HepG2 (cell line): ENCODE results near the gene EIF6. TPM values are rescaled to one million over a fixed set of nuclear protein-coding genes. Genes with fewer than 3 reads are reported as not detected.
A peak's percentile ranks its signal among the peaks of the same experiment; 100 is the strongest.

Source experiments
- AHDC1 ChIP-seq: sonication (generic); formaldehyde crosslinking; IDR thresholded peaks from 2 replicates; pipeline ENCODE4 v1.5.1; 2020; ENCODE audit warnings: mild to moderate bottlenecking, missing genetic modification reagents, borderline replicate concordance
- ATF1 ChIP-seq: IDR thresholded peaks from 2 replicates; pipeline ENCODE4 v1.6.1; 2016; ENCODE audit warnings: mild to moderate bottlenecking, control low read depth
- BHLHE40 ChIP-seq: IDR thresholded peaks from 2 replicates; pipeline ENCODE4 v1.6.1; 2011; ENCODE audit warnings: low read length, improper control_type of control experiment
- CEBPB ChIP-seq: IDR thresholded peaks from 2 replicates; pipeline ENCODE4 v1.6.1; 2011; ENCODE audit warnings: low read depth, low read length, improper control_type of control experiment, borderline replicate concordance
- ELF3 ChIP-seq: IDR thresholded peaks from 2 replicates; pipeline ENCODE4 v1.6.1; 2016; ENCODE audit warnings: missing genetic modification reagents, missing compliant biosample characterization
- FOXK1 ChIP-seq: sonication (generic); formaldehyde crosslinking; IDR thresholded peaks from 2 replicates; pipeline ENCODE4 v1.4.0; 2020; ENCODE audit warnings: low read depth, missing genetic modification reagents, borderline replicate concordance
- GATAD2A ChIP-seq: IDR thresholded peaks from 2 replicates; pipeline ENCODE4 v1.6.1; 2016
- GTF3A ChIP-seq: sonication (generic); formaldehyde crosslinking; conservative IDR thresholded peaks from 2 replicates; pipeline ENCODE4 v1.4.0; 2020; ENCODE audit warnings: mild to moderate bottlenecking, missing genetic modification reagents
- HES4 ChIP-seq: sonication (generic); formaldehyde crosslinking; IDR thresholded peaks from 2 replicates; pipeline ENCODE4 v1.9.0; 2021; ENCODE audit warnings: mild to moderate bottlenecking, missing genetic modification reagents, borderline replicate concordance
- NFKBIZ ChIP-seq: IDR thresholded peaks from 2 replicates; pipeline ENCODE4 v1.6.1; 2018; ENCODE audit warnings: missing genetic modification reagents, missing compliant biosample characterization
- RXRB ChIP-seq: IDR thresholded peaks from 2 replicates; pipeline ENCODE4 v1.6.1; 2016; ENCODE audit warnings: borderline replicate concordance, missing genetic modification reagents, missing compliant biosample characterization
- TBX3 ChIP-seq: fragments of 450-650 bp; IDR thresholded peaks from 2 replicates; pipeline ENCODE4 v1.6.1; 2017; ENCODE audit warnings: antibody characterized with exemption, mild to moderate bottlenecking, inconsistent platforms, borderline replicate concordance
- THAP11 ChIP-seq: IDR thresholded peaks from 2 replicates; pipeline ENCODE4 v1.6.1; 2016; ENCODE audit warnings: missing biosample characterization, missing genetic modification reagents
- TP53 ChIP-seq: sonication (generic); formaldehyde crosslinking; conservative IDR thresholded peaks from 2 replicates; pipeline ENCODE4 v1.4.0; 2020; ENCODE audit warnings: missing genetic modification reagents
- ZBTB42 ChIP-seq: sonication (generic); formaldehyde crosslinking; IDR thresholded peaks from 2 replicates; pipeline ENCODE4 v1.5.0; 2020; ENCODE audit warnings: mild to moderate bottlenecking, missing genetic modification reagents
- ZNF282 ChIP-seq: fragments of 450-650 bp; IDR thresholded peaks from 2 replicates; pipeline ENCODE4 v1.6.1; 2018; ENCODE audit not compliant: partially characterized antibody
- ZNF317 ChIP-seq: sonication (generic); formaldehyde crosslinking; IDR thresholded peaks from 2 replicates; pipeline ENCODE4 v1.5.0; 2020; ENCODE audit warnings: mild to moderate bottlenecking, missing genetic modification reagents
- ZNF564 ChIP-seq: sonication (generic); formaldehyde crosslinking; IDR thresholded peaks from 2 replicates; pipeline ENCODE4 v1.8.1; 2023; ENCODE audit warnings: mild to moderate bottlenecking, missing genetic modification reagents
- ZNF781 ChIP-seq: sonication (generic); formaldehyde crosslinking; IDR thresholded peaks from 2 replicates; pipeline ENCODE4 v1.5.1; 2020; ENCODE audit warnings: borderline replicate concordance, mild to moderate bottlenecking, missing genetic modification reagents; ENCODE audit errors: not compliant biosample characterization
- ZSCAN20 ChIP-seq: sonication (generic); formaldehyde crosslinking; IDR thresholded peaks from 2 replicates; pipeline ENCODE4 v1.4.0; 2020; ENCODE audit warnings: missing genetic modification reagents, mild to moderate bottlenecking, borderline replicate concordance
- polyA plus RNA-seq, 8 experiments: library from polyadenylated mRNA; depleted of rRNA in 3 of 8; stranded (reverse) in 7 of 8; unstranded in 1 of 8; fragments of >200 nt; fragmentation: Illumina TruSeq in 4 of 8; extraction: Trizol in 4 of 8; gene quantifications; 2 replicates each; pipeline versions ENCODE4 v1.2.1 to v1.2.3, GENCODE V29; 2011 to 2016; ENCODE audit warnings: low read depth in 4 of 8, missing spikeins in 1 of 8, mixed read lengths in 1 of 8; ENCODE audit not compliant: insufficient read depth in 1 of 8
- total RNA-seq, 5 experiments: library from RNA; depleted of rRNA; stranded (reverse); fragments of >200 nt; fragmentation: Illumina TruSeq; extraction: Trizol; gene quantifications; 2 replicates each; pipeline ENCODE4 v1.2.3, GENCODE V29; 2016; ENCODE audit warnings: low read depth in 1 of 5
- TF ChIP-seq, protein P1 (sequence below): IDR thresholded peaks from 2 replicates; pipeline ENCODE4 v1.6.1; 2016
- TF ChIP-seq, protein P2 (sequence below): sonication (generic); formaldehyde crosslinking; IDR thresholded peaks from 2 replicates; pipeline ENCODE4 v1.4.0; 2020; ENCODE audit warnings: missing genetic modification reagents

Gene EIF6
- total and polyA plus RNA-seq, 2 of the 13 experiments (the other 11 are each of a cell fraction or from before 2014, with no cell fraction given), result 462 to 466 TPM

GRCh38 chr20:35327074-35327976 is 42.8 kb upstream of the EIF6 start (continued):
- peak; percentile 100 for TF ChIP-seq AHDC1 (CRISPR knock-in tag)
- peak; percentile 68; the same call in 1 of the 2 replicates for TF ChIP-seq ZNF564 (CRISPR knock-in tag)
- peak; percentile 86 for TF ChIP-seq CEBPB
- TF ChIP-seq GATAD2A (CRISPR knock-in tag), result peak; percentile 100
- TF ChIP-seq ZNF317 (CRISPR knock-in tag), result no peak; the same call in 1 of the 2 replicates
- TF ChIP-seq HES4, result no peak
- TF ChIP-seq ELF3 (CRISPR knock-in tag), result peak; percentile 99
- TF ChIP-seq, protein P1, sequence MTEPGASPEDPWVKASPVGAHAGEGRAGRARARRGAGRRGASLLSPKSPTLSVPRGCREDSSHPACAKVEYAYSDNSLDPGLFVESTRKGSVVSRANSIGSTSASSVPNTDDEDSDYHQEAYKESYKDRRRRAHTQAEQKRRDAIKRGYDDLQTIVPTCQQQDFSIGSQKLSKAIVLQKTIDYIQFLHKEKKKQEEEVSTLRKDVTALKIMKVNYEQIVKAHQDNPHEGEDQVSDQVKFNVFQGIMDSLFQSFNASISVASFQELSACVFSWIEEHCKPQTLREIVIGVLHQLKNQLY (CRISPR knock-in tag), result peak; percentile 90
- TF ChIP-seq RXRB (CRISPR knock-in tag), result peak; percentile 94
- peak; percentile 83 for TF ChIP-seq ZNF781 (CRISPR knock-in tag)
- TF ChIP-seq ZNF282, result no peak
- peak; percentile 79 for TF ChIP-seq BHLHE40
- peak; percentile 80 for TF ChIP-seq FOXK1 (CRISPR knock-in tag)
- TF ChIP-seq TP53 (CRISPR knock-in tag), result peak; percentile 94
- TF ChIP-seq, protein P2, sequence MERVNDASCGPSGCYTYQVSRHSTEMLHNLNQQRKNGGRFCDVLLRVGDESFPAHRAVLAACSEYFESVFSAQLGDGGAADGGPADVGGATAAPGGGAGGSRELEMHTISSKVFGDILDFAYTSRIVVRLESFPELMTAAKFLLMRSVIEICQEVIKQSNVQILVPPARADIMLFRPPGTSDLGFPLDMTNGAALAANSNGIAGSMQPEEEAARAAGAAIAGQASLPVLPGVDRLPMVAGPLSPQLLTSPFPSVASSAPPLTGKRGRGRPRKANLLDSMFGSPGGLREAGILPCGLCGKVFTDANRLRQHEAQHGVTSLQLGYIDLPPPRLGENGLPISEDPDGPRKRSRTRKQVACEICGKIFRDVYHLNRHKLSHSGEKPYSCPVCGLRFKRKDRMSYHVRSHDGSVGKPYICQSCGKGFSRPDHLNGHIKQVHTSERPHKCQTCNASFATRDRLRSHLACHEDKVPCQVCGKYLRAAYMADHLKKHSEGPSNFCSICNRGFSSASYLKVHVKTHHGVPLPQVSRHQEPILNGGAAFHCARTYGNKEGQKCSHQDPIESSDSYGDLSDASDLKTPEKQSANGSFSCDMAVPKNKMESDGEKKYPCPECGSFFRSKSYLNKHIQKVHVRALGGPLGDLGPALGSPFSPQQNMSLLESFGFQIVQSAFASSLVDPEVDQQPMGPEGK, result peak; percentile 71; the same call in 1 of the 2 replicates
- TF ChIP-seq NFKBIZ, result peak; percentile 86; the same call in 1 of the 2 replicates
- TF ChIP-seq ATF1 (CRISPR knock-in tag), result peak; percentile 75
- TF ChIP-seq THAP11 (CRISPR knock-in tag), result peak; percentile 86
- peak; percentile 99 for TF ChIP-seq TBX3
- TF ChIP-seq ZSCAN20 (CRISPR knock-in tag), result no peak
- TF ChIP-seq GTF3A, result peak; percentile 82; the same call in 1 of the 2 replicates
- peak; percentile 85; the same call in 1 of the 2 replicates for TF ChIP-seq ZBTB42
